Activated T-cell treated with anti-CD3 and anti-CD28 coated beads, Interleukin-2, amount 50 U/mL, for 72 hours (primary cell): ENCODE results near the gene ABLIM1. TPM values are rescaled to one million over a fixed set of nuclear protein-coding genes. Genes with fewer than 3 reads are reported as not detected.

Experiments
- ATAC-seq, 2 donors: fragments of 150-1000 bp; cut with Tn5 transposase; replicated peaks in 1 of 2; 2 replicates each; pipeline ENCODE4 v1.10.0; 2021; ENCODE audit warnings: moderate library complexity in 2 of 2, mild to moderate bottlenecking in 1 of 2
- DNase-seq, 2 donors: peaks; one replicate each; pipeline ENCODE4 v3.0.0; 2021 to 2022; ENCODE audit warnings: mixed read lengths in 1 of 2
- H3K27ac Mint-ChIP-seq: one replicate; pipeline ENCODE4 v1.8.0; 2022; ENCODE audit warnings: mild to moderate bottlenecking, moderate library complexity, mixed read lengths
- H3K27me3 Mint-ChIP-seq: one replicate; pipeline ENCODE4 v1.8.0; 2022; ENCODE audit warnings: low read depth, mixed read lengths
- H3K36me3 Mint-ChIP-seq, 2 donors: one replicate each; pipeline ENCODE4 v1.8.0; 2022; ENCODE audit warnings: mixed read lengths in 2 of 2, mild to moderate bottlenecking in 1 of 2; ENCODE audit not compliant: insufficient read depth in 2 of 2
- H3K4me1 Mint-ChIP-seq: one replicate; pipeline ENCODE4 v1.8.0; 2022; ENCODE audit warnings: low read depth, mixed read lengths
- H3K4me3 Mint-ChIP-seq, 2 donors: one replicate each; pipeline ENCODE4 v1.8.0; 2022; ENCODE audit warnings: mild to moderate bottlenecking in 2 of 2, mixed read lengths in 2 of 2, moderate library complexity in 2 of 2
- H3K9me3 Mint-ChIP-seq, 2 donors: one replicate each; pipeline ENCODE4 v1.8.0; 2022; ENCODE audit warnings: mixed read lengths in 2 of 2
- total RNA-seq, 2 donors: library from RNA; stranded (reverse); gene quantifications; one replicate each; pipeline ENCODE4 v1.2.3, GENCODE V29; 2022

The ABLIM1 gene
- total RNA-seq, 2 donors from 2014 or later: 186 to 219 TPM

DNA sequence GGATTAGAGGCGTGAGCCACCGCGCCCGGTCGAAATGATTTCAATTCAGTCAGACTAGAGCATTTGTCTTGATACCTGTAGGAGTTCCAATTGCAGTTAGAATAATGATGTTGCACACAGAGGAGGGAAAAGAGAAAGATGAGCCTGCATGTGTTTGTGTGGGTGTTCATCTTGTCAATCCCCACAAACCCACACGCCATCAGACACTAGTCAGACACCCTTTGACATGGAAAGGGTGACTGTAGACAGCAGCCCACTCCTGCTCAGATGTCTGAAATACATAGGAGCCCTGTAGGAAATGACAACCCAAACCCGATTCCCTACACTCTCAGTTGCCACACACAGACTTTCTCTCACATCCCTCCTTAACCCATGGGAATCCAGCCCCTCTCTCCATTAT, 92.0 kb downstream of the ABLIM1 start:
- Mint-ChIP-seq H3K27ac (no peak overlapping the region), H3K4me1 (no peaks in the 10 kb centered on the region), H3K9me3 (no peaks in the 10 kb centered on the region), H3K27me3 (no peaks in the 10 kb centered on the region), H3K4me3 (no peak overlapping the region), H3K36me3 (no peaks in the 10 kb centered on the region)
- no peak for DNase-seq
- ATAC-seq: peak in 1 of 2 donors; percentile 39

GRCh38 chr10:114565066-114565465, 93.0 kb downstream of the ABLIM1 start:
- no peak for DNase-seq
- H3K9me3 Mint-ChIP-seq: no peaks in the 10 kb centered on the region
- no peaks in the 10 kb centered on the region for H3K27me3 Mint-ChIP-seq
- ATAC-seq: no peak
- no peaks in the 10 kb centered on the region for H3K4me1 Mint-ChIP-seq
- H3K36me3 Mint-ChIP-seq: no peaks in the 10 kb centered on the region
- no peak overlapping the region for H3K27ac Mint-ChIP-seq
- H3K4me3 Mint-ChIP-seq: no peak overlapping the region

GRCh38 chr10:114561008-114561523, 97.0 kb downstream of the ABLIM1 start:
- H3K27ac Mint-ChIP-seq: no peak overlapping the region
- no peaks in the 10 kb centered on the region for H3K4me1 Mint-ChIP-seq
- H3K9me3 Mint-ChIP-seq: peaks cover 2 to 3% of the 10 kb centered on the region in 2 donors
- ATAC-seq (no peak), DNase-seq (no peak)
- peaks cover 3 to 4% of the 10 kb centered on the region in 2 donors for H3K36me3 Mint-ChIP-seq
- no peaks in the 10 kb centered on the region for H3K27me3 Mint-ChIP-seq
- H3K4me3 Mint-ChIP-seq: no peak overlapping the region

- Mint-ChIP-seq H3K4me1 (no peaks in the 10 kb centered on the region), H3K27me3 (no peaks in the 10 kb centered on the region), H3K36me3 (peaks cover 3 to 4% of the 10 kb centered on the region in 2 donors), H3K27ac (no peak overlapping the region), H3K4me3 (no peak overlapping the region), H3K9me3 (peaks cover 2 to 3% of the 10 kb centered on the region in 2 donors)
- no peak for DNase-seq
- no peak for ATAC-seq
These were observed 97.9 kb downstream of the ABLIM1 start for GRCh38 chr10:114560144-114560543.

DNA sequence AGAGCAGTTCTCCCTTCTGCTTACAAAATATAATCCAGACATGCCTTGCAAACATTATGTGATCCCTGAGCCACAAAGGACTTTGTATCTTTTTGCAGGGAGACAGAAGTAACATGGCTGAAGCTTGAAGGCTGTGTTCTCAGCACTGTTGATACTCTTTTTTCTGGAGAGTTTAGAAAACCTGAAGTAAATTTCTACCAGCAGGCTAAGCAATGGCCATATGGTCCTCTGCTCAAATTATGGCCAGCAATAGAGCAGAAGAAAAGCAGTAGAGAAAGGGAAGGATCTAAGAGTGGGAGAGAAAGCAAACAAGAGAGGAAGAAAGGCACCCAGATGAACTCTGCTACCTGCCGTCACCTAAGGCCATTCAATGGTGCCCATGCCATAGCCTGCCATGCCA, 98.4 kb downstream of the ABLIM1 start:
- peaks cover 3 to 4% of the 10 kb centered on the region in 2 donors for H3K36me3 Mint-ChIP-seq
- H3K9me3 Mint-ChIP-seq: peaks cover 2 to 3% of the 10 kb centered on the region in 2 donors
- ATAC-seq: no peak
- H3K27me3 Mint-ChIP-seq: no peaks in the 10 kb centered on the region
- H3K4me1 Mint-ChIP-seq: no peaks in the 10 kb centered on the region
- no peak overlapping the region for H3K4me3 Mint-ChIP-seq
- no peak overlapping the region for H3K27ac Mint-ChIP-seq
- no peak for DNase-seq

- DNase-seq: no peak
- H3K9me3 Mint-ChIP-seq: peaks cover 2 to 3% of the 10 kb centered on the region in 2 donors
- no peaks in the 10 kb centered on the region for H3K4me1 Mint-ChIP-seq
- H3K27ac Mint-ChIP-seq: no peak overlapping the region
- no peak for ATAC-seq
- no peaks in the 10 kb centered on the region for H3K27me3 Mint-ChIP-seq
- peaks cover 3 to 4% of the 10 kb centered on the region in 2 donors for H3K36me3 Mint-ChIP-seq
- no peak overlapping the region for H3K4me3 Mint-ChIP-seq
These were observed 100.2 kb downstream of the ABLIM1 start for GRCh38 chr10:114557854-114558253.

- no peak for DNase-seq
- no peak overlapping the region for H3K27ac Mint-ChIP-seq
- ATAC-seq: no peak
- H3K4me3 Mint-ChIP-seq: no peak overlapping the region
- no peaks in the 10 kb centered on the region for H3K4me1 Mint-ChIP-seq
- H3K36me3 Mint-ChIP-seq: peaks cover 3 to 4% of the 10 kb centered on the region in 2 donors
- no peaks in the 10 kb centered on the region for H3K27me3 Mint-ChIP-seq
- H3K9me3 Mint-ChIP-seq: peaks cover 2 to 3% of the 10 kb centered on the region in 2 donors
These were observed 101.6 kb downstream of the ABLIM1 start for GRCh38 chr10:114556236-114557122.

- Mint-ChIP-seq H3K9me3 (peaks cover 2 to 3% of the 10 kb centered on the region in 2 donors), H3K27me3 (no peaks in the 10 kb centered on the region), H3K4me3 (no peak overlapping the region), H3K27ac (no peak overlapping the region), H3K36me3 (peaks cover 3 to 4% of the 10 kb centered on the region in 2 donors), H3K4me1 (peaks cover 6% of the 10 kb centered on the region)
- DNase-seq (no peak), ATAC-seq (no peak)
These were observed 104.6 kb downstream of the ABLIM1 start for GRCh38 chr10:114553436-114553835.

- Mint-ChIP-seq H3K27me3 (no peaks in the 10 kb centered on the region), H3K4me3 (no peak overlapping the region), H3K36me3 (no peaks in the 10 kb centered on the region), H3K9me3 (no peaks in the 10 kb centered on the region), H3K4me1 (peaks cover 20% of the 10 kb centered on the region), H3K27ac (no peak overlapping the region)
- no peak for DNase-seq
- ATAC-seq: no peak
These were observed 106.0 kb downstream of the ABLIM1 start for GRCh38 chr10:114552050-114552449.

DNA sequence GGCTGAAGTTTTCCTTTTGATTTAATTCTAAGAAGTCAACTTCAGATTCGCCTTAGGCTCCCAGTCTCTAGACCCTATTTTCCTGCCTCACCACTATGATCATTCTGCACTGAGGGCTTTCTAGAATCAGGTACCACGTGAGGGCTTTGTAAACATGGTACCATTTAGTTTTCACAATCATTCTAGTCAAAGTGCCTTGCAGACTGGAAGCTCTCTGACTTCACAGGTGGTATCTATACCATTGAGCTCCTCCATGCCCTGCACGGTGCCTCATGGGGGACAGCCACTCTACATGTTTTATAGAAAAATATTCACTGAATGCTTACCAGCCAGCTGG, 106.5 kb downstream of the ABLIM1 start:
- no peak for DNase-seq
- Mint-ChIP-seq H3K27me3 (no peaks in the 10 kb centered on the region), H3K27ac (no peak overlapping the region), H3K4me3 (no peak overlapping the region), H3K36me3 (no peaks in the 10 kb centered on the region), H3K9me3 (no peaks in the 10 kb centered on the region), H3K4me1 (peaks cover 22% of the 10 kb centered on the region)
- no peak for ATAC-seq

DNA sequence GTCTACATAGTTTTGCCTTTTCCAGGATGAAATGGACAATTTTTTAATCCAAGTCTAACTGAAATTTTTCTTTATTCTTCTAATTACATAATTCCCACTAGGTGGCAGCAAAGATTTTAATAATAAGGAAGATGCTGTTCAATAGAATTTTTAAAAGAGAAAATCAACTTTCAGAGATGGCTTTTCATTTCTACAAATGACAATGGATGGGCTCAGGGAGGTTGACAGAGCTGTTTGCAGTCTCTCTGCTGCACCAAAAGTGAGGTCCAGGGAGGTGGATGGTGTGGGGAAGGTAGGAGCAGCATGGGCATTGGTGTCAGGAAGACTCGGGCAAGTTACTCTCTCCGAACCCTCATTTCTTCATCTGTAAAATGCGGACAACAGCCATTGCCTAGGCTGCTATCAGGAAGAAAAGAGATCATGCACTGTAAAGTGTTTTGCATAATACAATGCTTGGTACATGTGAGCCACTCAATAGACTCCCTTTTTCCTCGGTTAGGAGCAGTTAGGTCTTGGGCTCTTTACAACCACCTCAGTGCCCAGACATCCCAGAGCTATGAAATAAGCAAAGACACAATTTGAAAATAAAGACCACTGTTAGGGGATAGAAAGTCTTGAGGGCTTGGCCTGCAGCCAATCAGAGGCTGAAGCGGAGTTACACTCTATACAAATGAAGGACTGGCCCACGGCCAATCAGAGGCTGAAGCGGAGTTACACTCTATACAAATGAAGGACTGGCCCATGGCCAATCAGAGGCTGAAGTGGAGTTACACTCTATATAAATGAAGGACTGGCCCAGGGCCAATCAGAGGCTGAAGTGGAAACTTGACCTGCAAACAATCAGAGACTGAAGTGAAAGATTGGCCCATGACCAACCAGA, 107.1 kb downstream of the ABLIM1 start:
- Mint-ChIP-seq H3K36me3 (no peaks in the 10 kb centered on the region), H3K27ac (peak overlapping the region; percentile 18), H3K4me1 (peaks cover 22% of the 10 kb centered on the region), H3K27me3 (no peaks in the 10 kb centered on the region), H3K9me3 (no peaks in the 10 kb centered on the region), H3K4me3 (no peak overlapping the region)
- ATAC-seq (no peak), DNase-seq (no peak)

- Mint-ChIP-seq H3K4me1 (peaks cover 41% of the 10 kb centered on the region), H3K27ac (no peak overlapping the region), H3K27me3 (no peaks in the 10 kb centered on the region), H3K36me3 (no peaks in the 10 kb centered on the region), H3K4me3 (no peak overlapping the region), H3K9me3 (no peaks in the 10 kb centered on the region)
- ATAC-seq: no peak
- no peak for DNase-seq
These were observed 109.4 kb downstream of the ABLIM1 start for GRCh38 chr10:114548662-114549061.

DNA sequence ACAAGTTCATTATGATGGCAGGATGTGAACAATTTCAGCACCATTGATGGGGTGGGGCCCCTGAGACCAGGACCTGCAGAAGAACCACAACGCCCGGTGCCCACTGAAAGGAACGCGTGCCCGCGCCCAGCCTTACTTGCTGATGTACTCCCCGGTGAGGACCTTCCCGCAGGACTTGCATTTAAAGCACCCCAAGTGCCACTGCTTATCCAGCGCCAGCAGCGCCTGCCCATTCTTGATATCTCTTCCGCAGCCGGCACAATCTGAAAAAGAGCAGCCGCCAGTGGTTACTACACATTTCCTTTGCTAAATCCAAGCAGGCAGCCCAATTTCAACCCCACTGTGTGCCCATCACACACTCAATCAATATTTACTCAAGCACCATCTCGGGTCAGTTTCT, 110.6 kb downstream of the ABLIM1 start:
- no peak for ATAC-seq
- Mint-ChIP-seq H3K27me3 (no peaks in the 10 kb centered on the region), H3K4me3 (peak overlapping the region; percentile 31 to 51)

More for the DNA sequence above, 110.6 kb downstream of the ABLIM1 start:
- Mint-ChIP-seq H3K27ac (no peak overlapping the region), H3K4me1 (peaks cover 52% of the 10 kb centered on the region), H3K9me3 (no peaks in the 10 kb centered on the region), H3K36me3 (no peaks in the 10 kb centered on the region)
- peak in 1 of 2 donors; percentile 35 for DNase-seq
